ENCODE measurements around the gene PIGR. TPM values are rescaled to one million over a fixed set of nuclear protein-coding genes. Genes with fewer than 3 reads are reported as not detected.

PIGR gene
- total RNA-seq, 1 experiment from 2014 or later: not detected

GRCh38 chr1:206907304-206907991 lies 38.8 kb downstream of the PIGR start:
- no peak overlapping the region; a peak in 1 of 5 replicates for H3K4me3 Mint-ChIP-seq
- H2BK12ac ChIP-seq (ENCODE audit: insufficient read length, low read depth, low read length): no peak overlapping the region
- H2AFZ ChIP-seq (ENCODE audit: low read length): no peak overlapping the region

More at GRCh38 chr1:206907304-206907991, 38.8 kb downstream of the PIGR start:
- Histone ChIP-seq H3K9ac (ENCODE audit: extremely low read depth, insufficient read length, low read length) (no peak overlapping the region), H4K91ac (ENCODE audit: insufficient read length, low read depth, low read length) (no peak overlapping the region), H3K79me2 (ENCODE audit: insufficient read depth, low read length) (no peaks in the 10 kb centered on the region), H3K27me3 (ENCODE audit: insufficient read depth, low read length) (peaks cover 11% of the 10 kb centered on the region; the same call in 1 of the 2 replicates), H3K18ac (ENCODE audit: insufficient read length, low read depth, low read length) (no peak overlapping the region), H2BK15ac (ENCODE audit: low read depth, low read length) (no peak overlapping the region), H2AK5ac (ENCODE audit: insufficient read length, low read length) (no peak overlapping the region), H3K4ac (ENCODE audit: low read depth, low read length) (no peak overlapping the region), H3T11ph (ENCODE audit: low read length) (no peak overlapping the region), H3K4me1 (ENCODE audit: insufficient read depth, low read length) (0 out of 2 replicates have a peak, but pooled peaks cover 3% of the 10 kb centered on the region), H4K8ac (replicated peaks; ENCODE audit: insufficient read length, low read depth, low read length) (no peak overlapping the region), H2BK120ac (ENCODE audit: low read depth, low read length, poor library complexity, severe bottlenecking) (no peak overlapping the region), H3K27ac (ENCODE audit: insufficient read length, low read depth, low read length) (no peak overlapping the region), H3K56ac (ENCODE audit: insufficient read length, low read depth, low read length) (no peak overlapping the region), H3K23ac (ENCODE audit: insufficient read length, low read depth, low read length) (no peak overlapping the region), H4K5ac (ENCODE audit: insufficient read length, low read depth, low read length) (no peak overlapping the region), H3K79me1 (ENCODE audit: insufficient read depth, low read depth, low read length, poor library complexity, severe bottlenecking) (no peaks in the 10 kb centered on the region), H3K14ac (ENCODE audit: insufficient read depth, low read length) (no peak overlapping the region), H3K23me2 (ENCODE audit: insufficient read length, low read depth, low read length, poor library complexity, severe bottlenecking) (peaks cover 6% of the 10 kb centered on the region), H2BK20ac (ENCODE audit: low read depth, low read length, poor library complexity, severe bottlenecking) (no peak overlapping the region), H2BK5ac (ENCODE audit: insufficient read length, low read length) (no peak overlapping the region), H3K4me2 (ENCODE audit: insufficient read depth, insufficient read length, low read length) (no peak overlapping the region), H3K9me3 (ENCODE audit: control insufficient read depth, low read depth, low read length) (no peaks in the 10 kb centered on the region), H4K20me1 (ENCODE audit: control insufficient read depth, insufficient read depth, insufficient read length) (no peaks in the 10 kb centered on the region)
- peak; percentile 59 for TF ChIP-seq CTCF (conservative IDR thresholded peaks at IDR 0.05)
- no peak overlapping the region for H3K27ac Mint-ChIP-seq
- no CpG with 5 or more reads among the region's 23 CpGs for WGBS (ENCODE audit: extremely low coverage, insufficient read length, low lambda C conversion rate)
- H3K4me1 Mint-ChIP-seq: peaks cover 5 to 20% of the 10 kb centered on the region in 2 experiments
- peak; percentile 54 for DNase-seq
- peaks cover 62% of the 10 kb centered on the region for H3K27me3 Mint-ChIP-seq (ENCODE audit: low read depth)
- no peaks in the 10 kb centered on the region; a peak in 1 of 5 replicates for H3K9me3 Mint-ChIP-seq
- H3K36me3 Mint-ChIP-seq (ENCODE audit: insufficient read depth in 1 of 3, low read depth in 3 of 3): no peaks in the 10 kb centered on the region; a peak in 1 of 7 replicates

All from H9 (cell line).